IMR-90 (cell line): ENCODE results near the gene FGR. TPM values are rescaled to one million over a fixed set of nuclear protein-coding genes. Genes with fewer than 3 reads are reported as not detected.

ENCODE experiments used
- ATAC-seq: fragments of 200-7000 bp; cut with Tn5 transposase; 2 replicates; pipeline ENCODE4 v1.9.1; 2020; ENCODE audit warnings: low read depth, mild to moderate bottlenecking, moderate library complexity
- BruUV-seq: library from RNA; stranded (reverse); fragments of 400-500 nt; replicated peaks from 2 replicates; lab custom pipeline; 2021; lab: Mats Ljungman, UMichigan
- CTCF ChIA-PET: fragments of 300-600 bp; formaldehyde crosslinking; extraction: SDS; loops from one replicate; lab custom pipeline; 2021; ENCODE audit warnings: antibody characterized with exemption; lab: Yijun Ruan, JAX
- POLR2A ChIA-PET: fragments of 300-600 bp; sonication (Branson Sonifier 250); formaldehyde crosslinking; loops from one replicate; lab custom pipeline; 2022; ENCODE audit warnings: antibody characterized with exemption; ENCODE audit not compliant: unreplicated experiment; lab: Charles Lee
- DNase-seq: peaks from one replicate; pipeline ENCODE4 v3.0.0; 2013
- H2AFZ ChIP-seq: replicated peaks from 2 replicates; pipeline ENCODE3; 2013; ENCODE audit warnings: low read length, mild to moderate bottlenecking; ENCODE audit not compliant: poor library complexity
- H2AK5ac ChIP-seq: 2 replicates; pipeline ENCODE4 v1.6.1; 2013; ENCODE audit warnings: low read depth, low read length, inconsistent platforms
- H2AK9ac ChIP-seq: replicated peaks from 2 replicates; pipeline ENCODE3; 2013; ENCODE audit warnings: mild to moderate bottlenecking, low read depth, low read length, moderate library complexity; ENCODE audit not compliant: poor library complexity
- H2BK120ac ChIP-seq: 2 replicates; pipeline ENCODE4 v1.6.1; 2013; ENCODE audit warnings: low read depth, low read length, inconsistent platforms
- H2BK15ac ChIP-seq: 3 replicates; pipeline ENCODE4 v1.6.1; 2013; ENCODE audit warnings: low read depth, low read length, inconsistent platforms
- H2BK20ac ChIP-seq: 2 replicates; pipeline ENCODE4 v1.6.1; 2013; ENCODE audit warnings: low read depth, mild to moderate bottlenecking, inconsistent platforms, low read length, moderate library complexity
- H2BK5ac ChIP-seq: 2 replicates; pipeline ENCODE4 v1.6.1; 2013; ENCODE audit warnings: mild to moderate bottlenecking, low read depth, low read length, inconsistent platforms; ENCODE audit not compliant: poor library complexity, severe bottlenecking
- H3K14ac ChIP-seq: replicated peaks from 2 replicates; pipeline ENCODE4 v1.6.1; 2013; ENCODE audit warnings: low read depth, low read length, inconsistent platforms
- H3K18ac ChIP-seq: 2 replicates; pipeline ENCODE4 v1.6.1; 2013; ENCODE audit warnings: low read depth, low read length, control low read depth
- H3K23ac ChIP-seq: 2 replicates; pipeline ENCODE4 v1.6.1; 2013; ENCODE audit warnings: low read depth, low read length, inconsistent platforms
- H3K27ac ChIP-seq: 2 replicates; pipeline ENCODE4 v1.5.1; 2013; ENCODE audit warnings: mild to moderate bottlenecking, control low read depth, low read length; ENCODE audit not compliant: insufficient read depth
- H3K27me3 ChIP-seq: 2 replicates; pipeline ENCODE4 v1.6.1; 2013; ENCODE audit warnings: low read length; ENCODE audit not compliant: control insufficient read depth, insufficient read depth
- H3K36me3 ChIP-seq: 2 replicates; pipeline ENCODE4 v1.6.1; 2013; ENCODE audit warnings: low read length, mixed read lengths; ENCODE audit not compliant: control insufficient read depth, insufficient read depth
- H3K4ac ChIP-seq: 2 replicates; pipeline ENCODE4 v1.6.1; 2013; ENCODE audit warnings: low read depth, low read length, inconsistent platforms
- H3K4me1 ChIP-seq: 2 replicates; pipeline ENCODE4 v1.6.1; 2013; ENCODE audit warnings: low read length, mixed read lengths; ENCODE audit not compliant: control insufficient read depth, insufficient read depth
- H3K4me2 ChIP-seq: 2 replicates; pipeline ENCODE4 v1.6.1; 2013; ENCODE audit warnings: low read depth, mild to moderate bottlenecking, control low read depth, low read length, moderate library complexity
- H3K4me3 ChIP-seq: 2 replicates; pipeline ENCODE4 v1.5.1; 2013; ENCODE audit warnings: low read depth, mild to moderate bottlenecking, control low read depth, low read length, moderate library complexity; ENCODE audit not compliant: insufficient read depth
- H3K56ac ChIP-seq: 2 replicates; pipeline ENCODE4 v1.6.1; 2013; ENCODE audit warnings: low read length, inconsistent platforms; ENCODE audit not compliant: insufficient read depth; ENCODE audit errors: extremely low read depth
- H3K79me1 ChIP-seq, 2 experiments: 2 replicates each; pipeline ENCODE4 v1.6.1; 2013; ENCODE audit warnings: low read length in 2 of 2, inconsistent platforms in 1 of 2, low read depth in 1 of 2
- H3K9ac ChIP-seq: 2 replicates; pipeline ENCODE4 v1.6.1; 2013; ENCODE audit warnings: low read depth, low read length, control low read depth
- H3K9me1 ChIP-seq: 2 replicates; pipeline ENCODE4 v1.6.1; 2013; ENCODE audit warnings: low read length, inconsistent platforms; ENCODE audit not compliant: insufficient read depth
- H3K9me3 ChIP-seq: 2 replicates; pipeline ENCODE4 v1.6.1; 2013; ENCODE audit warnings: low read length; ENCODE audit not compliant: control insufficient read depth, insufficient read depth
- H4K20me1 ChIP-seq: 2 replicates; pipeline ENCODE4 v1.6.1; 2013; ENCODE audit warnings: low read length, inconsistent platforms; ENCODE audit not compliant: insufficient read depth
- H4K5ac ChIP-seq: 2 replicates; pipeline ENCODE4 v1.6.1; 2013; ENCODE audit warnings: mild to moderate bottlenecking, low read depth, low read length, control low read depth
- H4K8ac ChIP-seq, 2 experiments: 2 replicates each; pipeline ENCODE4 v1.6.1; 2013; ENCODE audit warnings: low read depth in 2 of 2, low read length in 2 of 2, control low read depth in 1 of 2, inconsistent platforms in 1 of 2
- H4K91ac ChIP-seq: 2 replicates; pipeline ENCODE4 v1.6.1; 2013; ENCODE audit warnings: low read depth, low read length, inconsistent platforms; ENCODE audit not compliant: insufficient read depth
- CEBPB ChIP-seq: IDR thresholded peaks from 2 replicates; pipeline ENCODE4 v1.6.1; 2012; ENCODE audit warnings: low read depth, low read length, improper control_type of control experiment
- CHD1 ChIP-seq: IDR thresholded peaks from 2 replicates; pipeline ENCODE4 v1.6.1; 2012; ENCODE audit warnings: low read depth, low read length, improper control_type of control experiment
- MAFK ChIP-seq: IDR thresholded peaks from 2 replicates; pipeline ENCODE4 v1.6.1; 2012; ENCODE audit warnings: low read depth, low read length, improper control_type of control experiment
- SMC3 ChIP-seq: fragments of 150-350 bp; IDR thresholded peaks from 2 replicates; pipeline ENCODE4 v1.6.1; 2016; ENCODE audit warnings: low read depth, mild to moderate bottlenecking, antibody characterized with exemption, low read length, moderate library complexity
- whole genome bisulfite sequencing, 2 experiments: methylation state at CpG; one replicate each; pipeline versions ENCODE4 v1.1.5 to v1.1.7; 2013; ENCODE audit warnings: missing lambda C conversion rate in 2 of 2; ENCODE audit not compliant: insufficient read length in 1 of 2; ENCODE audit errors: extremely low coverage in 2 of 2; 5-methylcytosine and 5-hydroxymethylcytosine counted together
- dilution Hi-C: fragments of 300-500 bp; cut with HindIII; formaldehyde crosslinking; loops from one replicate; pipeline ENCODE4 v1.14.3; 2018; ENCODE audit warnings: low sequenced_read_pairs; ENCODE audit not compliant: unreplicated experiment
- in situ Hi-C: fragments of 300-500 bp; cut with MboI; formaldehyde crosslinking; loops from 3 replicates; pipeline ENCODE4 v1.14.3; 2019; ENCODE audit warnings: low sequenced_read_pairs, inconsistent platforms, mixed read lengths
- intact Hi-C: fragments of 100-400 bp; cut with micrococcal nuclease; formaldehyde crosslinking; loops from 2 replicates; pipeline ENCODE4 v1.10.0; 2022
- polyA plus RNA-seq, 3 experiments: library from polyadenylated mRNA; depleted of rRNA; stranded (reverse); fragments of >200 nt; gene quantifications; 2 replicates each; pipeline ENCODE4 v1.2.3, GENCODE V29; 2012; ENCODE audit warnings: low replicate concordance in 1 of 3
- total RNA-seq: library from RNA; depleted of rRNA; stranded (reverse); fragments of >200 nt; gene quantifications from 2 replicates; pipeline ENCODE4 v1.2.3, GENCODE V29; 2012

The FGR gene
- total and polyA plus RNA-seq, 2 of the 4 experiments (the other 2 are of a cell fraction) = not detected

DNA sequence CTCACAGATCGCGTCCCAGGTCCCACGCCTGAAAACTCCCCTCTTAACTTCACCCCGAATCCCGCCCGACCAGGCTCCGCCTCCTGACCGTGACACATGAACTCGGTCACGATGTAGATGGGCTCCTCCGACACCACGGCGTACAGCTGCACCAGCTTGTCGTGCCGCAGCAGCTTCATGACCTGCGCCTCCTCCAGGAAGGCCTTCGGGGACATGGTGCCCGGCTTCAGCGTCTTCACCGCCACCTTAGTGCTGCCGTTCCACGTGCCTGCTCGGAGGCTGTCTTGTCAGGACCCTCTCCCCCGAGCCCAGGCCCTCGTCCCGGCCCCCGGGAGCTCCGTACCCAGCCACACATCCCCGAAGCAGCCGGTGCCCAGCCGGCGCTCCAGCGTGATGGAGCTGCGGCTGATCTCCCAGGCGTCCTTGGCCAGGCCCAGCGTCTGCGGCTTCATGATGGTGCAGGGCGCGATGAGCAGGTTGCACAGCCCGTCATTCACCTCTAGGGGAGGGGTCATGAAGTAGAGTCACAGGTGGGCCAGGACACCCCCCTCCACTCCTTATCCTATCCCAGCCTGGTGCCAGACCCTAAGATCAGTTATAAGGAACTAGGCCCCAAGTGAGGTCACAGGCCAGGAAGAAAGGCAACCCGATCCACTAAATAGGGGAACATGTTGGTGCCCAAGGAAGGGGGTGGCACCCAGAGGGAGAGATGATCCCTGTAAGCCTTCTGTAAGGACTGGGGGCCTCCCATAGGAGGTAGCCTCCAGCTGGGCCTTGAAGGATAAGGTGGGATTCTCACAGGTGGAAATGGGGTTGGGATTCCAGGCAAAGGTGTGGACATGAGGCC is 19.4 kb downstream of the FGR start:
- ATAC-seq (no peak), DNase-seq (no peak)
- Histone ChIP-seq H2BK15ac (no peak overlapping the region), H3K4me2 (no peak overlapping the region), H4K91ac (no peak overlapping the region), H2AK5ac (no peak overlapping the region), H2AK9ac (no peak overlapping the region), H3K9me3 (no peaks in the 10 kb centered on the region), H3K36me3 (no peaks in the 10 kb centered on the region), H3K4ac (no peak overlapping the region), H3K4me1 (no peaks in the 10 kb centered on the region), H2BK20ac (no peak overlapping the region), H3K56ac (no peak overlapping the region), H3K9me1 (no peaks in the 10 kb centered on the region), H2BK120ac (no peak overlapping the region), H3K27me3 (peaks cover 34% of the 10 kb centered on the region), H2AFZ (peak overlapping the region; percentile 70), H3K9ac (no peak overlapping the region), H3K14ac (no peak overlapping the region), H3K79me1 (no peaks in the 10 kb centered on the region), H3K23ac (no peak overlapping the region), H2BK5ac (no peak overlapping the region), H4K20me1 (no peaks in the 10 kb centered on the region), H3K4me3 (no peak overlapping the region), H3K27ac (no peak overlapping the region), H4K5ac (no peak overlapping the region), H3K18ac (no peak overlapping the region), H4K8ac (no peak overlapping the region)
- TF ChIP-seq CEBPB = no peak
- TF ChIP-seq CHD1 = no peak
- no peak for TF ChIP-seq SMC3
- no peak for TF ChIP-seq MAFK
- ChIA-PET CTCF (no interaction called here), POLR2A (no interaction called here)
- WGBS, 2 experiments = 44% methylated on average over 29 of the region's 41 CpGs; no CpG with 5 or more reads in 1 of the 2 experiments
- in situ Hi-C loops = no loop called here
- intact Hi-C loops = no loop called here
- dilution Hi-C loops = no loop called here
- no TSS peak for BruUV-seq
